Measurements from ENCODE around the gene COL9A1. TPM values are rescaled to one million over a fixed set of nuclear protein-coding genes. Genes with fewer than 3 reads are reported as not detected.

The COL9A1 gene
- total RNA-seq, 1 experiment from 2014 or later: not detected

GRCh38 chr6:70266142-70266541 lies 36.7 kb downstream of the COL9A1 start:
- no peaks in the 10 kb centered on the region for H3K4me1 ChIP-seq (ENCODE audit: control insufficient read depth in 1 of 2, insufficient read depth in 2 of 2, low read length in 2 of 2)
- H3K79me2 ChIP-seq (ENCODE audit: insufficient read depth, low read length): no peaks in the 10 kb centered on the region
- H3K27me3 ChIP-seq (ENCODE audit: insufficient read depth, low read length): peaks cover 46% of the 10 kb centered on the region
- no peak for TF ChIP-seq CBX3 (IDR thresholded peaks at IDR 0.05; ENCODE audit: low read depth)
- TF ChIP-seq POLR2AphosphoS5 (IDR thresholded peaks at IDR 0.05; ENCODE audit: low read depth, low read length): no peak
- TF ChIP-seq MAX (IDR thresholded peaks at IDR 0.05): no peak
- no peak for TF ChIP-seq ZFX (IDR thresholded peaks at IDR 0.05)
- no peak for TF ChIP-seq POLR2A (IDR thresholded peaks at IDR 0.05; ENCODE audit: borderline replicate concordance, extremely low read depth, insufficient read depth, insufficient read length)
- no peak for TF ChIP-seq ZBTB33 (IDR thresholded peaks at IDR 0.05; ENCODE audit: extremely low read depth, insufficient replicate concordance, low read length)
- no peak for TF ChIP-seq ELF1 (IDR thresholded peaks at IDR 0.05; ENCODE audit: borderline replicate concordance, low read depth)
- TF ChIP-seq EGR1 (IDR thresholded peaks at IDR 0.05; ENCODE audit: low read depth): no peak
- no peak for TF ChIP-seq TCF7L2 (IDR thresholded peaks at IDR 0.05; ENCODE audit: borderline replicate concordance, extremely low read depth, insufficient read depth, insufficient read length)
- no peak for TF ChIP-seq ATF3 (IDR thresholded peaks at IDR 0.05)
- TF ChIP-seq CTCF (IDR thresholded peaks at IDR 0.05 in 2 of 3, conservative IDR thresholded peaks at IDR 0.05 in 1 of 3; ENCODE audit: borderline replicate concordance in 1 of 3, insufficient read depth in 1 of 3, low read depth in 2 of 3, low read length in 2 of 3): no peak
- no peak for TF ChIP-seq ZNF274 (IDR thresholded peaks at IDR 0.05; ENCODE audit: low read depth, low read length)
- no peak for TF ChIP-seq REST (IDR thresholded peaks at IDR 0.05; ENCODE audit: low read depth)
- no peak for TF ChIP-seq RAD21 (IDR thresholded peaks at IDR 0.05; ENCODE audit: low read depth)
- no peak for TF ChIP-seq FOSL1 (IDR thresholded peaks at IDR 0.05; ENCODE audit: low read depth)
- no peak for TF ChIP-seq EZH2 (IDR thresholded peaks at IDR 0.05)
- no peak overlapping the region for H3K4me3 ChIP-seq (replicated peaks in 1 of 2; ENCODE audit: low read depth in 1 of 2, low read length in 2 of 2)
- no peak overlapping the region for H3K9ac ChIP-seq (ENCODE audit: low read length)
- no peak for DNase-seq (ENCODE audit: low read depth, low spot score)
- no peaks in the 10 kb centered on the region for H3K9me2 ChIP-seq (ENCODE audit: insufficient read depth)
- no peak overlapping the region for H3K27ac ChIP-seq (ENCODE audit: low read depth, low read length)
- RAD21 ChIA-PET (ENCODE audit: low non-redundant PET in 1 of 2, low total read pairs in 2 of 2, uncharacterized antibody in 2 of 2, unreplicated experiment in 2 of 2): no interaction called here
- no TSS peak for BruUV-seq (replicated peaks)
- POLR2A ChIA-PET: no interaction called here
- intact Hi-C loops (cut with micrococcal nuclease): no loop called here
- no peak overlapping the region for H2AFZ ChIP-seq (ENCODE audit: low read depth, low read length, poor library complexity, severe bottlenecking)
- no peaks in the 10 kb centered on the region for H3K36me3 ChIP-seq (ENCODE audit: control insufficient read depth in 1 of 2, insufficient read depth in 2 of 2, low read length in 2 of 2)
- no peak overlapping the region for H3K4me2 ChIP-seq (ENCODE audit: low read length)
- no peaks in the 10 kb centered on the region for H4K20me1 ChIP-seq (ENCODE audit: insufficient read depth)
- CTCF ChIA-PET: no interaction called here
- no peak for ATAC-seq
- H3K9me3 ChIP-seq (ENCODE audit: control insufficient read depth in 1 of 2, insufficient read depth in 1 of 2, low read depth in 1 of 2, low read length in 2 of 2): no peaks in the 10 kb centered on the region

Measured in HCT116 (cell line).